ENCODE data around the gene PCSK6. TPM values are rescaled to one million over a fixed set of nuclear protein-coding genes. Genes with fewer than 3 reads are reported as not detected.

PCSK6 gene
- total and polyA plus RNA-seq, 2 donors from 2014 or later: 3.8 to 7.3 TPM

DNA sequence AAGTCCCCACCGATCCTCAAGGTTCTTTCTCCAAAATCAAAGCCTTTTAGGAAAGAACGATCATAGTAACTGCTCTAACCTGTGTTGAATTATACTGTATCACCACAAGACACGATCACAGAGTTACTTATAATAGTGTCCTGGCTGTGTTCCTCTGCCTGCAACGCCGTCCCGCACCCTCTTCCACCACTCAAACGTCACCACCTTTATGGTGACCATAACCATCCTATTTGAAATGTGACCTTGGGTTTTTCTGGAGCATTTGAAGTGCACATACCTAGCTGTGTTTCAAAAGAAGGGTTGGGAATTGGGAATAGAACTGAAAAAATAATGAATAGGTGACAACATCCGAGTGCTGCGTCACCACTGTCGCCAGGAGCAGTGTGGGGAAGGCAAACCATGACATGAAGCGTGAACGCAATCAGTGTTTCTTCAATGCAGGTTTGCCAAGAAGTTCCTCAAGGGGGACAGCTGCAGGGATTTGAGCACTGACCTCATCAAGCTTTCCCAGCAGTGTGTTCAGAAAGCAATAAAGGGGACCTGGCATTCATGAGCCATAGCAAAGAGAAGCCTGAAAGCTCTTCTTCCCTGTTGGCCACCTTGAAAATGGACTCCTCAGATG is 211.5 kb downstream of the PCSK6 start:
- DNase-seq (peak in 1 of 5 donors; percentile 38), FAIRE-seq (no peak)
- Histone ChIP-seq H3K4me3 (ENCODE audit: low read length in 3 of 3) (peak overlapping the region; percentile 70 to 77 (median 71)), H3K27ac (ENCODE audit: low read depth in 2 of 2, low read length in 2 of 2) (no peak overlapping the region), H3K9ac (ENCODE audit: low read length in 3 of 3) (no peak overlapping the region), H3K36me3 (ENCODE audit: control insufficient read depth in 2 of 3, insufficient read depth in 3 of 3, low read length in 3 of 3) (peaks cover 12 to 35% (median 26%) of the 10 kb centered on the region in 3 donors), H3K27me3 (ENCODE audit: control insufficient read depth, insufficient read depth, low read length) (no peaks in the 10 kb centered on the region), H3K4me1 (ENCODE audit: control insufficient read depth in 2 of 3, insufficient read depth in 2 of 3, low read depth in 1 of 3, low read length in 3 of 3) (peaks cover 0 to 8% (median 0%) of the 10 kb centered on the region in 3 donors), H3K9me3 (ENCODE audit: control insufficient read depth in 2 of 3, insufficient read depth in 1 of 3, low read length in 3 of 3) (no peaks in the 10 kb centered on the region)
- intact Hi-C loops (cut with DNase I): no loop called here
- TF ChIP-seq, protein P1, sequence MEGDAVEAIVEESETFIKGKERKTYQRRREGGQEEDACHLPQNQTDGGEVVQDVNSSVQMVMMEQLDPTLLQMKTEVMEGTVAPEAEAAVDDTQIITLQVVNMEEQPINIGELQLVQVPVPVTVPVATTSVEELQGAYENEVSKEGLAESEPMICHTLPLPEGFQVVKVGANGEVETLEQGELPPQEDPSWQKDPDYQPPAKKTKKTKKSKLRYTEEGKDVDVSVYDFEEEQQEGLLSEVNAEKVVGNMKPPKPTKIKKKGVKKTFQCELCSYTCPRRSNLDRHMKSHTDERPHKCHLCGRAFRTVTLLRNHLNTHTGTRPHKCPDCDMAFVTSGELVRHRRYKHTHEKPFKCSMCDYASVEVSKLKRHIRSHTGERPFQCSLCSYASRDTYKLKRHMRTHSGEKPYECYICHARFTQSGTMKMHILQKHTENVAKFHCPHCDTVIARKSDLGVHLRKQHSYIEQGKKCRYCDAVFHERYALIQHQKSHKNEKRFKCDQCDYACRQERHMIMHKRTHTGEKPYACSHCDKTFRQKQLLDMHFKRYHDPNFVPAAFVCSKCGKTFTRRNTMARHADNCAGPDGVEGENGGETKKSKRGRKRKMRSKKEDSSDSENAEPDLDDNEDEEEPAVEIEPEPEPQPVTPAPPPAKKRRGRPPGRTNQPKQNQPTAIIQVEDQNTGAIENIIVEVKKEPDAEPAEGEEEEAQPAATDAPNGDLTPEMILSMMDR (IDR thresholded peaks at IDR 0.05; ENCODE audit: borderline replicate concordance, extremely low read depth, insufficient read depth): no peak

GRCh38 chr15:101277038-101277822 is 212.3 kb downstream of the PCSK6 start, which contains the start of gene SELENOS:
SELENOS (minus strand) TSS chr15:101277485; CDS start chr15:101277417, 68 bp downstream.
- Histone ChIP-seq H3K27ac (ENCODE audit: low read depth in 2 of 2, low read length in 2 of 2) (peak within 1 kb of the TSS; percentile 37 to 71), H3K27me3 (ENCODE audit: control insufficient read depth, insufficient read depth, low read length) (no peaks in the 10 kb centered on the region), H3K4me1 (ENCODE audit: control insufficient read depth in 2 of 3, insufficient read depth in 2 of 3, low read depth in 1 of 3, low read length in 3 of 3) (peaks cover 0 to 8% (median 0%) of the 10 kb centered on the region in 3 donors), H3K36me3 (ENCODE audit: control insufficient read depth in 2 of 3, insufficient read depth in 3 of 3, low read length in 3 of 3) (peaks cover 14 to 33% (median 29%) of the 10 kb centered on the region in 3 donors), H3K9ac (ENCODE audit: low read length in 3 of 3) (peak within 1 kb of the TSS; percentile 27 to 88 (median 86)), H3K9me3 (ENCODE audit: control insufficient read depth in 2 of 3, insufficient read depth in 1 of 3, low read length in 3 of 3) (no peaks in the 10 kb centered on the region), H3K4me3 (ENCODE audit: low read length in 3 of 3) (peak within 1 kb of the TSS; percentile 90 to 96 (median 90))
- TF ChIP-seq, protein P1 (IDR thresholded peaks at IDR 0.05; ENCODE audit: borderline replicate concordance, extremely low read depth, insufficient read depth): no peak
- FAIRE-seq (no peak), DNase-seq (peak; percentile 83 to 97 (median 93))
- intact Hi-C loops (cut with DNase I): no loop called here

DNA sequence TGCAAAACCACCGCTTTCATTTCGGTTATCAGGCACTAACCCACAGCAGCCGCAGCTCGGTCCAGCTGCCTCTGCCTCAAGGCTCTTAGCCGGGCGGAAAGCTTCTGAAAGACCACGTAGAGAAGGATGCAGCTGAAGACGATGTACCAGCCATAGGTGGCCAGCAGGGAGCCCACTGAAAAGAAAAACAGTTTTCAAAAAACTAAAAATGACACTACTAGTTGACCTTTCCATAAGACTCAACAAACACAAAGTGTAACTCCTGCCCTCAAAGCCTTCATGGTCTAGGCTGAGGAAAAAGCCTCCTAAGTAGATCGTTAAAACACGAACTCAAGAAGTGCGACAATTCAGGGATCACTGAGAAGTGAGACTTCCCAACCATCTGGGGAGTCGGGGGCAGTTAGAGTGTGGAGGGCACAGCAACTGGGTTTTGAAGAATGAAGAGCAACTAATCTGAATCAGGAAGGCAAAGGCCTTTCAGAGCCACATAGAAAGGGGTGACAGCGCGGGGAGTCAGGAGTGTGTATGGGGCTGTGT is 212.9 kb downstream of the PCSK6 start:
- H3K36me3 ChIP-seq (ENCODE audit: control insufficient read depth in 2 of 3, insufficient read depth in 3 of 3, low read length in 3 of 3): peaks cover 17 to 32% (median 31%) of the 10 kb centered on the region in 3 donors
- H3K4me3 ChIP-seq (ENCODE audit: low read length in 3 of 3): peak overlapping the region; percentile 90 to 96 (median 90)
- TF ChIP-seq, protein P1 (IDR thresholded peaks at IDR 0.05; ENCODE audit: borderline replicate concordance, extremely low read depth, insufficient read depth): no peak
- intact Hi-C loops (cut with DNase I): no loop called here
- peak overlapping the region; percentile 37 to 71 for H3K27ac ChIP-seq (ENCODE audit: low read depth in 2 of 2, low read length in 2 of 2)
- H3K9me3 ChIP-seq (ENCODE audit: control insufficient read depth in 2 of 3, insufficient read depth in 1 of 3, low read length in 3 of 3): no peaks in the 10 kb centered on the region
- H3K9ac ChIP-seq (ENCODE audit: low read length in 3 of 3): peak overlapping the region; percentile 27 to 88 (median 86)
- H3K4me1 ChIP-seq (ENCODE audit: control insufficient read depth in 2 of 3, insufficient read depth in 2 of 3, low read depth in 1 of 3, low read length in 3 of 3): peaks cover 0 to 8% (median 0%) of the 10 kb centered on the region in 3 donors
- no peaks in the 10 kb centered on the region for H3K27me3 ChIP-seq (ENCODE audit: control insufficient read depth, insufficient read depth, low read length)
- DNase-seq (peak in 3 of 5 donors; percentile 26 to 46 (median 36)), FAIRE-seq (no peak)
